ENCODE results near the gene SLC9A7.

GRCh38 chrX:46777971-46778810 lies 19.3 kb upstream of the SLC9A7 start:
- TF ChIP-seq, protein P1, sequence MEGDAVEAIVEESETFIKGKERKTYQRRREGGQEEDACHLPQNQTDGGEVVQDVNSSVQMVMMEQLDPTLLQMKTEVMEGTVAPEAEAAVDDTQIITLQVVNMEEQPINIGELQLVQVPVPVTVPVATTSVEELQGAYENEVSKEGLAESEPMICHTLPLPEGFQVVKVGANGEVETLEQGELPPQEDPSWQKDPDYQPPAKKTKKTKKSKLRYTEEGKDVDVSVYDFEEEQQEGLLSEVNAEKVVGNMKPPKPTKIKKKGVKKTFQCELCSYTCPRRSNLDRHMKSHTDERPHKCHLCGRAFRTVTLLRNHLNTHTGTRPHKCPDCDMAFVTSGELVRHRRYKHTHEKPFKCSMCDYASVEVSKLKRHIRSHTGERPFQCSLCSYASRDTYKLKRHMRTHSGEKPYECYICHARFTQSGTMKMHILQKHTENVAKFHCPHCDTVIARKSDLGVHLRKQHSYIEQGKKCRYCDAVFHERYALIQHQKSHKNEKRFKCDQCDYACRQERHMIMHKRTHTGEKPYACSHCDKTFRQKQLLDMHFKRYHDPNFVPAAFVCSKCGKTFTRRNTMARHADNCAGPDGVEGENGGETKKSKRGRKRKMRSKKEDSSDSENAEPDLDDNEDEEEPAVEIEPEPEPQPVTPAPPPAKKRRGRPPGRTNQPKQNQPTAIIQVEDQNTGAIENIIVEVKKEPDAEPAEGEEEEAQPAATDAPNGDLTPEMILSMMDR (IDR thresholded peaks at IDR 0.05) = no peak
- no peak for TF ChIP-seq POLR2AphosphoS5 (IDR thresholded peaks at IDR 0.05)

All from transverse colon (tissue), 4 donors.